Measurements from ENCODE around the gene CD96.

DNA sequence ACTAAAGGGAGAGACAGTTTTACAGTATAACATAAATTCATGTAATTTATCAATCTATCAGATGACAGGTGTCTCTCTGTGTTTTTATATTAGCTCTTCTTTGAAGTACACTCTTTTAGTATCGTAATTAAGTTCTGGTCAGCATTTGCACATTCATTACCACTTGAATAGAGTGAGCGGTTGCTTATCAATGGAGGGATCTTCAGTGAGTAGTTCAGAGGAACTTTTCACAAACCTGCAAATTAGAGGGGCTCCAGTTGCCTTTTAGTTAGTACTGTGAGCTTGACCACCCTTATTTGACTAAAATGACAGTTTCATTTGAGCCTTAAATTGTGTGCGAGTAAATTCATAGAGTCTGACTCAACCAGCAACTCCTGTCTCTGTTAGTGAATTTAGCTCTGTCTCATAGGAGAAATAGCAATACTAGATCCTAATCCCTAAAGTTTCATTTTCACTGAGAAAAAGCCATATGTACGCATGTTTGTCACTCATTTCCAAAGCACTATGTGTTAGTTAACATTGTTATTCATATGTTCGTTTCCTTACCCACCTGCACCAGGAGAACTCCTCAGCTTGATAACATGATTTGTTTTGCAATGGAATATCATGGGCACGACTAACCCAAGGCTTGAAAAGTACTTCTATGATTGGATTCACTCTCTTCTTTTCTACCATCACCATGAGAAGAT is 110.6 kb downstream of the CD96 start:
- TF ChIP-seq, protein P1, sequence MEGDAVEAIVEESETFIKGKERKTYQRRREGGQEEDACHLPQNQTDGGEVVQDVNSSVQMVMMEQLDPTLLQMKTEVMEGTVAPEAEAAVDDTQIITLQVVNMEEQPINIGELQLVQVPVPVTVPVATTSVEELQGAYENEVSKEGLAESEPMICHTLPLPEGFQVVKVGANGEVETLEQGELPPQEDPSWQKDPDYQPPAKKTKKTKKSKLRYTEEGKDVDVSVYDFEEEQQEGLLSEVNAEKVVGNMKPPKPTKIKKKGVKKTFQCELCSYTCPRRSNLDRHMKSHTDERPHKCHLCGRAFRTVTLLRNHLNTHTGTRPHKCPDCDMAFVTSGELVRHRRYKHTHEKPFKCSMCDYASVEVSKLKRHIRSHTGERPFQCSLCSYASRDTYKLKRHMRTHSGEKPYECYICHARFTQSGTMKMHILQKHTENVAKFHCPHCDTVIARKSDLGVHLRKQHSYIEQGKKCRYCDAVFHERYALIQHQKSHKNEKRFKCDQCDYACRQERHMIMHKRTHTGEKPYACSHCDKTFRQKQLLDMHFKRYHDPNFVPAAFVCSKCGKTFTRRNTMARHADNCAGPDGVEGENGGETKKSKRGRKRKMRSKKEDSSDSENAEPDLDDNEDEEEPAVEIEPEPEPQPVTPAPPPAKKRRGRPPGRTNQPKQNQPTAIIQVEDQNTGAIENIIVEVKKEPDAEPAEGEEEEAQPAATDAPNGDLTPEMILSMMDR (IDR thresholded peaks at IDR 0.05; ENCODE audit: extremely low read depth in 1 of 2, insufficient read depth in 1 of 2, low read depth in 1 of 2, low read length in 2 of 2), result no peak
- TF ChIP-seq POLR2A (IDR thresholded peaks at IDR 0.05; ENCODE audit: low read depth, low read length) (no peak), EZH2 (IDR thresholded peaks at IDR 0.05; ENCODE audit: borderline replicate concordance, low read depth, low read length, severe bottlenecking) (no peak), POLR2AphosphoS5 (IDR thresholded peaks at IDR 0.05; ENCODE audit: insufficient read depth, low read depth, low read length) (no peak), GATA2 (IDR thresholded peaks at IDR 0.05; ENCODE audit: insufficient read depth, insufficient read length, low read depth, low read length) (no peak), MYC (IDR thresholded peaks at IDR 0.05; ENCODE audit: low read depth, low read length) (no peak), FOS (IDR thresholded peaks at IDR 0.05; ENCODE audit: borderline replicate concordance, insufficient read depth, low read length) (no peak), JUN (IDR thresholded peaks at IDR 0.05; ENCODE audit: borderline replicate concordance, insufficient read depth, insufficient read length, low read depth) (no peak)
- TF ChIP-seq, protein P2, sequence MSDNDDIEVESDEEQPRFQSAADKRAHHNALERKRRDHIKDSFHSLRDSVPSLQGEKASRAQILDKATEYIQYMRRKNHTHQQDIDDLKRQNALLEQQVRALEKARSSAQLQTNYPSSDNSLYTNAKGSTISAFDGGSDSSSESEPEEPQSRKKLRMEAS (IDR thresholded peaks at IDR 0.05; ENCODE audit: insufficient read depth, insufficient read length), result no peak

All from endothelial cell of umbilical vein (primary cell).